IPS-NIHi11 (cell line): ENCODE results near the gene STX2.
A peak's percentile ranks its signal among the peaks of the same experiment; 100 is the strongest.
"Not testable (repeated sequence)": the region's sequence is repeated elsewhere in the genome, so short reads cannot be mapped to it uniquely, and the experiment has no call there.

ENCODE experiments used
- DNase-seq: peaks from one replicate; pipeline ENCODE4 v3.0.0; 2012; ENCODE audit warnings: mixed read lengths, low spot score

Gene STX2

DNA sequence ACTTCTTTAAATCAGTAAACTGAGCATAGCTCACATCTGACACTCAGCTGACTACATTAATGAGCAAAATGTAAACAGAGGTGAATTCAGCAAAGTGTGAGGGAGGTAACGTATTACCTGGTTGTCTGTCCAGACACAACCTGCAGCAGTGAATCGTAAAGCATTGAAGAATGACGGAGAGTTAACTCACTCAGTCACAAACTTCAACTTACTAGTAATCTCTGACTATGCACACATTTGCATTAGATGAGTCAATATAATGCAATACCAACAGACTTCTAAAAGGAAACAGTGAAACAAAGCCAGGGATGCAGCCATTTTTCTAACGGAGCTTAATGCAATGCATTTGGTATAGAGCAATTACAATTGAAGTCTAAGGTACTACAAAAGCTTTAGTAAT lies 40.0 kb downstream of the STX2 start:
- DNase-seq, result no peak

DNA sequence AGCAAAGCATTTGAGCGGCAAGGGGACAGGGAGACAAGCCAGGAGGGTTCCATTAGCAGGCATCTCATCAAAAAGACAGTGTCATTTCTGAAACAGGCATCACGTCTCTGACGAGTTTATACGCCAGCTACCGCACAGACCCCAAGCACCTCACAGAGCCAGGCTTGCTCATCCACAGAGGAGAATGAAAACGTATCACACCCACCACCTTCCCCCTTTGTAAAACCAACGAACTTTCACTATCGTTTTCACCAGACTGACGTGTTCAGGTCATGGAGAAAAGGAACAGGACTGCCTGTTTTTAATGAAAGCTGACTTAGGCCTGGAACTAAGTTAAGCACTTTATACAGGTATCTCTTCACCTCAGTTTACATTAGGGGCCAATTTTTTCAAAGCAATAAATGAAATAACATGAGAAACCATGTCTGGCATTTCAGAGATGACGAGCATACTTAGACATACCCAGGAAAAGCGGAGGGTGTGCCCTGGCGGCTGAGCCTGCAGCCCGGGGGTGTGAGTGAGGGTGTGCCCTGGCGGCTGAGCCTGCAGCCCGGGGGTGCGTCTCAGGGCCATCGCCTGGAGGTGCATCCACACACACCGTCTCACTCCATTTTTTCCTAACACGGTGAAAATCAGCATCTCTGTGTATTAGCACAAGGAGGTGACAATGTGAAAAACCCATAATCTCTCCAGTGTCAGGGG lies 41.9 kb downstream of the STX2 start:
- no peak for DNase-seq

DNA sequence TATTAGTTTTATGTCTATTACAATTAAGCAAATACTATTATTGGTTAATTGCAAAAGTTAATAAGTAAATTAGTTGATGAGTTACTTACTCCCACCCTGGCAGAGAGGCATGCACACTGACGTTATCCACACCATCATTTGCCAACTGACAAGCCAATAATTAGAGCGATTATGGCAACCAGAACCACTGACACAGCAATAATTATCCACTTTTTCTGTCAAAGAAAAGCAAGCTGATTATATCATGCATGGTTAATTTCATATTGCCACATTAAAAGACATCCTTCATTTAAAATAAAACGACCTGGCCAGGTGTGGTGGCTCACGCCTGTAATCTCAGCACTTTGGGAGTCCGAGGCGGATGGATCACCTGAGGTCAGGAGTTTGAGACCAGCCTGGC lies 43.1 kb downstream of the STX2 start:
- no peak for DNase-seq

DNA sequence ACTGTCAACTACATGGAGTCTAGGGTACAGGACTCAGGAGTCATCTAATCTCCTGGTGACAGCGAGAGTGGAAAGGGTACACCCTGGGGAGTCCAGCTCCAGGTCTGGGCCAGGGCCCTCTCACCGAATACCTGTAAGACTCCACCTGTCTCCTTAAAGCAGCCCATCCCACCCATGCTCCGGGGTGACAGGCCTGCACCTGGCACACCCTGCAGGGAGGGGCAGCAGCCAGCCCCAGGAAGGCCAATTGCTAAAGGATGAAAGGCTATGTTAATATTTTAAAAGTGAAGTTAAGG lies 45.5 kb downstream of the STX2 start:
- no peak for DNase-seq

DNA sequence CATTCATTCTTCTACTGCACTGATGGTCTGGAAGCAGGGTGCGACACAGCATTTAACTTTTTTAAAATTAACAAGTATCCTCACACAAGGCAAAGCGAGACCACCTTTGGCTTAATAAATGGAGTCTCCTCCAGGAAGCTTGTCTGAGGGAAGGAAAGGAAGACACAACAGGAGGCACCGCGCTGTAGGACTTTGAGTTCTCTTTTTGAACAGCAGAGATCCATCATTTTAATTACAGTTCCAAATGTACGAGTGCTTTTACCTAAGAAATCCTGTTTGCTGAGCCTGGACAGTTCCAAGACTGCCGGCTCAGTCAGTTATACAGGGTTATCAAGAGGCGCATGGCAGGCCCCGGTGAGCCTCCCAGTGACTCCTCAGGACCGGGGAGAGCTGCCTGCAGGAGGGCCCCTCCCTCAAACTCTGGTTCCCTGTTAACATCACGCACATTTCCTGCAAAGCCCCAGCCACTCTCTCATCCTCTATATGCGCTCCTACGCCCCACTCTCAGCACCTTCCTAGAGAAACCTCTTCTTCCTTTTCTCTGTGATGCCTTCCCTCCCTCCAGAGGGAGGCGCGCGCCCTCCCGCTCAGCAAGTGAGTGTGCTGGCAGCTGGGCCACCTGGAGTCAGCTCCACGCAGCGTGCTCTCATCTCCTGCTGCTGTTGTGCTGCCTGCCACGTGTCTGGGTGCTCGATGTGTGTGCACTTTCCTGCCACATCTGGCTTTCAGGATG lies 46.1 kb downstream of the STX2 start:
- DNase-seq, result no peak

DNA sequence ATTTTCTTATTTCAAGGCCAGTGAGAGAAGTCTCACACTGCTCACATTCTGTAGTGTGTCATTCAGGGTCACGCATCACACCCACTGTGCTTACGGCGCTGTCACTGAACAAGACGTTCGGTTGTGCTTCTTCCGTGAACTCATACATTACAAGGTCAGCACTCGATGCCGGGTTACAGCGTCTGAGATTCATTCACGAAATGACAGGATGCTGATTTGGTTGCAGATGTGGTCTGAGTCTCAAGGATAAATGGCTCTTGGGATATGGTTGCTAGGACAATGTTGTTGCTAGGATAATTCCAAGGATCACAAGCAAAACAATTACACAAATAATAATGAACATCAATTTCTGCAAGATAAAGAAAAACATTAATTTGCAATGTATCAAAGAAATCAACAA lies 47.4 kb downstream of the STX2 start:
- DNase-seq, result no peak

DNA sequence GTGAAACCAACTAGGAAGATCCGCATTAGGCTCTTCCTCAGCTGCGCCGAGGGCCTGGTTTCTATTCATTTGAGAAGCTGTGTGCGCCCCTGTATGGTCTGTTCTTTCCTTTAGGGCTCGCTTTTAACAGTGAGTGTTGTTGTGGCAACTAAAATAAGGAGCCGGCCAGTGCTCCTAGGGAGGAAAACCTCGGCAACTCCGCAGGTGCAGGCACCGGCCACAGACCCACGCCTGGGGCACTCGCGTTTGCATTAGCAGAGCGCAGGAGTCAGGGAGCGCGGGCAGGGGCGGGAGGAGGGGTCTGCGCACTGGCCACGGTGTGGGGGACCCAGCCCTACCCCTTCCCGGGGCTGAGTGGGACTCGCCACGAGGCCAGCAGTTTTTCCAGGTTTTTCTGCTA lies 50.5 kb downstream of the STX2 start:
- DNase-seq, result peak; percentile 17

DNA sequence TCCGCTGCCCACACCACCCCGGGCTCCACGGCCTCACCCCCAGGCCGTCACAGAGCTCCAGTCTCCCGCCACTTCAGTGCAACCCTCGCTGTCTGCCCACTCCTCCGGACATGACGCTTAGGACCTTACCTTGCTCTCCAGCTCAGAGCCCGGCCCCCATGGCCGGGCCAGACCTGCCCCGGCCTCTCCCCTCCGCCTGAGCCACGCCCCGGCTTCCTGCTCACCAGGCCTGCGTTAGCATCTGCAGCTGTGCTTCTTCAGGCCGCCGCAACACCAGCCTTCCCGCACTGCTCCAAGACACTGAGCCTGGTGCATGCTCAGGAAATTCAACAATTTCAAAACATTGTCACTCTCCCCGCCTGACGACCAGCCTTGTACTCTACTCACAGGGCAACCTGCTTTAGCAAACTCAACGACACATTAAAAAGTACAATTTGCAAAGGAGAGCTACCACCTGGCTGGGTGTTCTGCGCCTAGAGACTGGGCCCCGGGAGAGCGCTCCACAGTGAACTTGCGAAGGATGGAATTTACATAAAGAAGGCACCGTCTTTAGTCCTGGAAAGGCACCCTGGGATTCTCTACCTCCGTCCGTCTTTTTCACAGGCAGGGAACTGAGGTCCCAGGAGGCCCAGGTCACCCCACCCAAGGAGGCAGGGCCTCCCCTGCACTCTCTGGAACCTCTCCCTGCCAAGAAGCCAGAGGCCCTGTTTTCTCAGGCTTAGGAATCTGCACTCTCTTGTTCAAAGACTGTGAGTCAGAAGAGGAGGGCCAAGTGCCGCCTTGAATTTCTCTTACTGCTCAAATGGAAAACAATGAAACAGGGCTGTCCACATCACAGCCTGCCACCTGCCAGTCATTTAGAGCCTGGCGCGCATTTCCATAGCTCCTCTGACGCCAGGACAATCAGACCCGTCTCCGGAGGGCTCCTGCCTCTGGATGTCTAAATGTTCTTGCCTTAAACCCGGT lies 51.3 kb downstream of the STX2 start:
- DNase-seq, result peak; percentile 73

DNA sequence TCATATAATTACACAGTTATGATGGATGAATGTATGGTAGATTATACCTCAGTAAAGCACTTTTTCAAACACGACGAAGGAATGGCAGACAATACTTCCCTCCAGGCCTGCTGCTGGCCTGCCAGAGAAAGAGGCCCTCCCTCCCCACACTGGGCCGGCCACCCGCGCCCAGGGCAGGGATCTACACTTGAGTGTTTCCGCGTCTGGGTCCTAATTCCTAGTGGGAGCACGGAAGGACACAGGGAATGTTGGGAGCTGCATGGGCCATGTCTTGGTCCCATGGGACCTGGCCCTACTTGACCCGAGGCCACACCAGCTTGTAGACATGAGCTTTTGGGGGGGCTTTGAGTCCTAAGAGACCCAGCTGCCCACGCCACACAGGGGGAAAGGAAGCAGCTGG lies 52.0 kb downstream of the STX2 start:
- DNase-seq, result no peak

DNA sequence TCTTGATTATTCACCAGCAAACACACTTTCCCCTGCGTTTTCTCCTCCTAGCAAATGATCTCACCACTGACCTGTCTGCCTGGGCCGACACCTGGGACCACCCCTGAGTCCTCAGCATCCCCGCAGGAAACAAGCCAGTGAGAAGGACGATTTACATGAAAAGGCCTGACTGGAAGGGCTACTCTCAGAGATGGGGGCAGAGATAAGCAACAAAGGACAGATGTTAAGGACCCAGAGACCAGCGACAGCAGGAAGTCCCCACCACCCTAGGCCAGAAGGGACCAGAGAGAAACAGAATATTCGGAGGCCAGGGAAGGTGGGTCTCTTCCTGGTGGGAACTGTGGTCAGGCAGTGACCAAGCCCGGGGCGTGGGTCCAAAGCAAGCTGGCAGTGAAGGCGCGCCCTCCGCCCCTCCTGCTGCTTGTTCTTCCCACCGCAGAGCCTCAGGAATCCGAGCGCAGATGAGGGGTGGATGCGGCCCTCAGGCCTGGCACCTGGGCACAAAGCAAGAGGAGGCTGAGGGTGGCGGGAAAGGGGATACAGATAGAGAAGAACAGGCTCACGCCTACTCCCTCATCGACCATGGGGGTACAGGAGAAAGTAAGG lies 55.8 kb downstream of the STX2 start:
- DNase-seq, result peak; percentile 46

DNA sequence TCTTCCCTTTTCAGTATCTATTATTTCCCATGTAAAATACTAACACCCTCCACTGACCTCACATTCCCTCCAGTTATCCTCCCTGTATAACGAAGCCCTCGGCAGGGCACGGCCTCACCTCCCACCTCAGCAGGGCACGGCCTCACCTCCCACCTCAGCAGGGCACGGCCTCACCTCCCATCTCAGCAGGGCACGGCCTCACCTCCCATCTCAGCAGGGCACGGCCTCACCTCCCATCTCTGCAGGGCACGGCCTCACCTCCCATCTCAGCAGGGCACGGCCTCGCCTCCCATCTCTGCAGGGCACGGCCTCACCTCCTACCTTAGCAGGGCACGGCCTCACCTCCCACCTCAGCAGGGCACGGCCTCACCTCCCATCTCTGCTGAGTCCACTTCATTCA lies 56.8 kb downstream of the STX2 start:
- not testable (repeated sequence) for DNase-seq

DNA sequence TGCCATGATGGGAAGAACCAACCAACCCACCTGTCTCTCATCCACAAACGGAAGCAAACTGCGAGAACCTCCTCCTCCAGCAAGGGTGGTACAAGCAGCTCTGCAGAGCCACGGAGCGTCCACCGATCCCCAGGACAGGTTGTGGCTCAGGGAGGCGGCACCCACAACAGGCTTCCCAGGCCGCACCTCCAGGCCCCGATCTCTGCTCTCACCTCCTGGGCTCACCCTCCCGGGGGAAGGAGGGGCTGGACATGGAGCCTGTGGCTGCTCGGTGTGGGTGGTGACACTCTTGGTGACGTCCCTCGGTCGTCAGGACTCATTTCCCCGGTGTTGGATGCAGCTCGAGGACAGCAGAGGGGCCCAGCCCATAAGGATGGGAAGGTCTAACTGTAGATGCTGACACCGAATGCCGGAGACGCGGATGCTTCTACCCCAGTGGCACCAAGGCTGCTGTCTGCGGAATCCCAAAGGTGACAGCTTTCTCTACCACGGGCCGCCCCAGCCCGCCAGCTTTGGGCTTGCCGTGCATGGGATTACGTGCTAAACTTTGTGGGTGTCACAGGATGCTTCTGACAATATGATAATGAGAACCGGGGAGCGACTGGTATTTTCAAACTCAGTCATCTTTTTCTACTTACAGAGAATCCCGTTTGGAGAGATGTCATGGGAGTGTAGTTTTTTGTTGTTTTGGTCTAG lies 58.0 kb downstream of the STX2 start:
- DNase-seq, result no peak

DNA sequence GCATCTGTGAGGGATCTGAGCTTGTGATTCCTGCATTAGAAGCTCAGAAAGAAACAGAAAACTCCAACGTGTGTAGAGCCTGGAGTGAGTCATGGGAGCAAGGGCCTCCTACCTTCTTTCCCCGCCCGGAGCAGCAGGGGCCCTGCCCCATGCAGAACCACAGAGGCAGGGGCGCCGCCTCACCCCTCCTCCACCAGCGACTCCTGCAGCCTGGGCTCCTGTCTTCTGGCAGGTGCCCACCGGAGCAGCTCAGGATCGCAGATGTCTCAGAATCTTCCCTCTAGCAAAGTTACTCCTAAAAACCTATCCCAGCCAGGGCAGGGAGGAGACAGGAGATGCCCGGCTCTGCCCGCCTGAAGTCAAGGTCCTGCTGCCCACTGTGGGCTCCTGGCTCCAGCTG lies 58.7 kb downstream of the STX2 start:
- DNase-seq, result no peak

DNA sequence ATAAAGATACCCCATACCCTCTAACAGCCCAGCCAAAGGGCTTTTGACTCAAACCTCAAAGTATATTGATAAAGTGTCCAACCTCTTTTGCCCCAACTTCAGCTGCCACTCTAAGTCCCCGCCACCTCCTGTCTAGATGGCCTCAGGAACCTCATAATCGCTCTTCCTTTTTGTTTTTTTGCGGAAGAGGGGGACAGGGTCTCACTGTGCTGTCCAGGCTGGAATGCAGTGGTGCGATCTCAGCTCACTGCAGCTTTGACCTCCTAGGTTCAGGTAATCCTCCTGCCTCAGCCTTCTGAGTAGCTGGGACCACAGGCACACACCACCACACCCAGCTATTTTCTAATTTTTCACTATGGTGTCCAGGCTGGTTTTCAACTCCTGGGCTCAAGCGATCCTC lies 60.3 kb downstream of the STX2 start:
- no peak for DNase-seq

DNA sequence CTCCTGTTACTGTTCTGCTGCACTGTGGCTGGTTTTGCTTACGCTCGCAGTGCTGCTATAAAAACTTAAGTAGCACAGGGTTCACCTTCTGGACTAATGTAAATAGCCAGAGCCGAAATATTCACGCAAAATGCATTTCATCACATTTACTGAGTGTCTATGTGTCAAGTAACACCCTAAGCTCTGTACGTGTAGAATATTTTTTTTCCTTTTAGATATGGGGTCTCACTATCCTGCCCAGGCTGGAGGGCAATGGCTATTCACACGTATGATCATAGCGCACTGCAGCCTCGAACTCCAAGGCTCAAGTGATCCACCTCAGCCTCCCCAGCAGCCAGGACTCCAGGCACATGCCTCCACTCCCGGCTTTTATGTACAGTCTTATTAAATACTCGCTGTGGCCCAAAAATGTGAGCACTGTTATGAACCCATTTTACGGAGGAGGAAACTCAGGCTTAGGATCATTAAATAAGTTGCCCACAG lies 62.2 kb downstream of the STX2 start:
- DNase-seq, result no peak

DNA sequence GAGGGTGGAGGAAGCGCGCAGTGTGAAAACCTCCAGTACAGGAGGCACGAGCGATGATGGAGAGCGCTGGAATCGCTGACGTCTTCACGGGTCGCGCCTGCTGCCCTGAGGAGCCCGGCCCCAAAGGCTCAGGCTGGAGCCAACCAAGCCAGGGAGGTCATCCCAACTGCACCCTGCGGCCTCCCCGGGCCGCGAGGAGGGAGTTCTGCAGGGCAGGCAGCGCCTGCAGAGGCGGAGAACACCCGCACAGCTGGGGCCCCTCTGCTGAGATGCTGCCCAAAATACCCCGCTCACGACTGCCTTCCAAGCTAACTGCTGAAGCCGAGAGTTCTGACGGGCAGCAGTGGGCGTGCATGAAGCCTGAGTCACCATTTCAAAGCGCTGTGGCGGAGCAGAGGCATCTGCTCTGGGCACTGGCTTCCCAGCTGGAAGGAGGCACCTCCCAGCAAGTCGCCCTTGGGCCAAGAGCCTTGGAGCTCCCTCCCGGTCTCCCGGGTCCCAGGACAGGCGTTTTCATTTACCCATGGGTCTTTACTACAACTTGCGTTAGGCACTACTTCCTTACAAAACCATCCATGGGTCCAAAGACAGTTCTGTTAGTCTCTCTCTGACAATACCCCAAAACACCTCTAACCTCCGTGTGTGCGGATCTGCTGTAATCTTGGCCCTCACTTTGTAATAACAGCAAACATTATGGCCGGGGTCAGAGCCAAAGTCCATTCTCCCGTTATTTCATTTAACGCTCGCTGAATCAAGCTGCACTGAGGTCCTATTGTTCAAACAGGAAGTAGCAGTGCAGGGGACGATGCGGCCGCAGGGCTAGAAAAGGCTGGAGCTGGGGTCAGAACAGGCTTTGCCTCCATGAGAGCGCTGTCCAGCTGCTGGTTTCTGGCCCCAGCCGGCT lies 62.8 kb downstream of the STX2 start:
- peak; percentile 86 for DNase-seq

DNA sequence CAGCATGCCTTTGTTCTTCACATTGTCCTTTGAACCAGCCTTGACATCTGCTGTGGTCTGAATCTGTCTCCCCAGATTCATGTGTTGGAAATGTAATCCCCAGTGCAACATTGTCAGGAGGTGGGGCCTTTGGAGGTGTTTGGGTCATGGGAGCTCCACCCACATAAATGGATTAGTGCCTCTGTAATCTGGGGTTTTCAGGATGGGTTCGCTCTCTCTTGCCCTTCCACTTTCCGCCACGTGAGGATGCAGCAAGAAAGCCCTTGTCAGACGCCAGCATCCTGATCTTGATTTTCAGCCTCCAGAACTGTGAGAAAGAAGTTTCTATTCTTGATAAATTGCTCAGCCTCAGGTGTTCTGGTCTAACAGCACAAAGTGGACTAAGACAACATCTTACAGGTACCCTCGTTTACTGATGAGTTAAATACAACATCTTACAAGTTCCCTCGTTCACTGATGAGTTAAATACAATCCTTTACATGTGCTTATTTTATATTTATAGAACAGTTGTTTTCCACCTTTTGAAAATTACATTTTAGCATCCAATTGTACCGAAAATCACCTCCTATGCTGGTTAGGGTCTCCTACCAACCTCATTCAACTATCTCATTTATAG lies 68.5 kb downstream of the STX2 start:
- no peak for DNase-seq

DNA sequence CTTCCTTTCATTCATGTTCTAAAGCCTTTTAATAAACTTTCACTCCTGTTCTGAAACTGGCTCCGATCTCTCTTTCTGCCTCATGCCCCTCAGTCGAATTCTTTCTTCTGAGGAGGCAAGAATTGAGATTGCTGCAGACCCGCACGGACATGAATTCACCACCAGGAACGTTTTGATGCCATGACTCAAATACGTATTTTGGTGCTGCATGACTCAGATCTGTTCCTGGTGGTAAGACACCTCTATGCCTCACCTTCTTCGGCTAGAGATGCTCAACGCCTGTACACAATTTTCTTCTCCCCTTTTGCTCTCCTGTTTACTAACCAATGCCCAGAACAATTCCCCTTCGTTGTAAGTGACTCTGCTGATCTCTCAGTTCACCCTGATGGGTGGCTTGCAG lies 70.9 kb downstream of the STX2 start:
- no peak for DNase-seq

DNA sequence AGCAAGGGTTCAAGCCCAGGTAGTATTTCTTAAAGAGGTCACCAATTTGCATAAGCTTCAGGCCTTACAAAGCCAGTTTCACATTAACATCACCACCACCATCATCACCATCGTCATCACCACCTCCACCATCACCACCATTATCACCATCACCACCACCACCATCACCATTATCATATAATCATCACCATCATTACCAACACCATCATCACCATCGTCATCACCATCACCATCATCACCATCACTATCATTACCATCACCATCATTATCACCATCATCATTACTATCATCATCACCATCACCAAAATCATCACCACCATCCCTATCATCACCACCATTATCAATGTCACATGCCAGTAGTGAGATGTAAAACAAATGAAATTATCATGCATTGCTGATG lies 72.6 kb downstream of the STX2 start:
- DNase-seq, result no peak

DNA sequence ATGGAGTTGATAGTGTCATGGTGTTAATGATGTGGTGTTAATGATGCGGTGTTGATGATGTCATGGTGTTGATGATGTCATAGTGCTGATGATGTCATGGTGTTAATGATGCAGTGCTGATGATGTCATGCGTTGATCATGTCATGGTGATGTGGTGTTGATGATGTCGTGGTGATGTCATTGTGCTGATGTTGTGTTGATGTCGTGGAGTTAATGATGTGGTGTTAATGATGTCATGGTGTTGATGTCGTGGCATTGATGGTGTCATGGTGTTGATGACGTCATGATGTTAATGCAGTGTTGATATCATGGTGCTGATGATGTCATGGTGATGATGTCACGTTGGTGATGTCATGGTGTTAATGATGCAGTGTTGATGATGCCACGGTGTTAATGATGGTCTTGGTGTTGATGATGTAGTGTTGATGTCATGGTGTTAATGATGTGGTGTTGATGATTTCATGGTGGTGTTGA lies 73.8 kb downstream of the STX2 start:
- DNase-seq, result no peak
